Endothelial cell of umbilical vein (primary cell): ENCODE results near the gene GPR18. TPM values are rescaled to one million over a fixed set of nuclear protein-coding genes. Genes with fewer than 3 reads are reported as not detected.

ENCODE experiments used
- BruUV-seq: library from RNA; stranded (reverse); fragments of 400-500 nt; replicated peaks from 2 replicates; lab custom pipeline; 2021; lab: Mats Ljungman, UMichigan
- CTCF ChIA-PET: fragments of 300-600, 350-600 bp; sonication (Branson Sonifier 250); formaldehyde crosslinking; loops from one replicate; lab custom pipeline; 2021; ENCODE audit warnings: antibody characterized with exemption, inconsistent platforms; lab: Charles Lee
- POLR2A ChIA-PET: fragments of 300-600, 350-600 bp; sonication (Branson Sonifier 250); formaldehyde crosslinking; loops from one replicate; lab custom pipeline; 2021; ENCODE audit warnings: antibody characterized with exemption, inconsistent platforms; lab: Charles Lee
- DNase-seq: peaks from one replicate; pipeline ENCODE4 v3.0.0-alpha.2; 2011; ENCODE audit warnings: low read depth, low spot score
- FAIRE-seq: peaks from 2 replicates; lab custom pipeline; 2011; peaks lifted over from hg19 to GRCh38; lab: Jason Lieb, UNC
- H2AFZ ChIP-seq: 2 replicates; pipeline ENCODE4 v1.6.0; 2012; ENCODE audit warnings: low read depth, low read length, control low read depth, inconsistent platforms
- H3K27ac ChIP-seq: 2 replicates; pipeline ENCODE4 v1.5.1; 2011; ENCODE audit warnings: low read depth, mild to moderate bottlenecking, control low read depth, low read length, moderate library complexity; ENCODE audit not compliant: insufficient read depth
- H3K27me3 ChIP-seq, 2 experiments: 2 replicates each; pipeline versions ENCODE4 v1.6.0 to v1.6.1; 2011; ENCODE audit warnings: low read length in 2 of 2, mixed read lengths in 1 of 2; ENCODE audit not compliant: control insufficient read depth in 2 of 2, insufficient read depth in 2 of 2
- H3K36me3 ChIP-seq, 2 experiments: 2 replicates in 1 of 2; 3 replicates in 1 of 2; pipeline ENCODE4 v1.5.1; 2011; ENCODE audit warnings: low read length in 2 of 2, mild to moderate bottlenecking in 1 of 2, moderate library complexity in 1 of 2; ENCODE audit not compliant: control insufficient read depth in 2 of 2, insufficient read depth in 2 of 2; ENCODE audit errors: extremely low read depth in 1 of 2
- H3K4me1 ChIP-seq: 3 replicates; pipeline ENCODE4 v1.5.1; 2011; ENCODE audit warnings: mild to moderate bottlenecking, low read length; ENCODE audit not compliant: control insufficient read depth, insufficient read depth; ENCODE audit errors: extremely low read depth
- H3K4me2 ChIP-seq: 2 replicates; pipeline ENCODE4 v1.6.1; 2011; ENCODE audit warnings: low read length, control low read depth, mixed read lengths; ENCODE audit not compliant: insufficient read depth
- H3K4me3 ChIP-seq, 3 experiments: fragments of 200-600 bp in 1 of 3; sonication (generic), shearing (Covaris generic) in 1 of 3; replicated peaks in 1 of 3; 2 replicates each; pipeline ENCODE4 v1.5.1; 2011 to 2016; ENCODE audit warnings: control low read depth in 3 of 3, low read length in 3 of 3, mild to moderate bottlenecking in 2 of 3, inconsistent platforms in 1 of 3, low read depth in 1 of 3, moderate library complexity in 1 of 3; ENCODE audit not compliant: insufficient read depth in 1 of 3
- H3K79me2 ChIP-seq: 2 replicates; pipeline ENCODE4 v1.6.0; 2012; ENCODE audit warnings: low read length, inconsistent platforms; ENCODE audit not compliant: control insufficient read depth, insufficient read depth
- H3K9ac ChIP-seq: replicated peaks from 2 replicates; pipeline ENCODE3; 2011; ENCODE audit warnings: low read length, control low read depth; ENCODE audit not compliant: insufficient read depth; ENCODE audit errors: extremely low read depth
- H3K9me1 ChIP-seq: replicated peaks from 3 replicates; pipeline ENCODE4 v1.6.0; 2011; ENCODE audit warnings: mild to moderate bottlenecking, low read length; ENCODE audit not compliant: control insufficient read depth, insufficient read depth; ENCODE audit errors: extremely low read depth
- H3K9me3 ChIP-seq: replicated peaks from 2 replicates; pipeline ENCODE4 v1.5.1; 2012; ENCODE audit warnings: low read length, inconsistent platforms; ENCODE audit not compliant: control insufficient read depth, insufficient read depth
- H4K20me1 ChIP-seq: replicated peaks from 2 replicates; pipeline ENCODE3; 2011; ENCODE audit warnings: mild to moderate bottlenecking, low read length; ENCODE audit not compliant: control insufficient read depth, insufficient read depth; ENCODE audit errors: extremely low read depth
- CTCF ChIP-seq, 2 donors: IDR thresholded peaks; 1 replicate in 1 of 2; 2 replicates in 1 of 2; pipeline ENCODE4 v1.5.1; 2011; ENCODE audit warnings: low read length in 2 of 2, mild to moderate bottlenecking in 2 of 2, moderate library complexity in 2 of 2, control low read depth in 1 of 2, inconsistent platforms in 1 of 2, low read depth in 1 of 2; ENCODE audit not compliant: insufficient read depth in 1 of 2; ENCODE audit errors: extremely low read depth in 1 of 2
- EZH2 ChIP-seq: IDR thresholded peaks from 2 replicates; pipeline ENCODE4 v1.6.1; 2012; ENCODE audit warnings: borderline replicate concordance, low read depth, mild to moderate bottlenecking, moderate library complexity, low read length, inconsistent platforms; ENCODE audit not compliant: severe bottlenecking
- FOS ChIP-seq: IDR thresholded peaks from 2 replicates; pipeline ENCODE4 v1.6.1; 2011; ENCODE audit warnings: mild to moderate bottlenecking, low read length, moderate library complexity, borderline replicate concordance; ENCODE audit not compliant: insufficient read depth
- GATA2 ChIP-seq: IDR thresholded peaks from 2 replicates; pipeline ENCODE4 v1.7.0; 2011; ENCODE audit warnings: low read depth, mild to moderate bottlenecking, moderate library complexity, mixed read lengths, low read length; ENCODE audit not compliant: insufficient read length, insufficient read depth
- JUN ChIP-seq: IDR thresholded peaks from 2 replicates; pipeline ENCODE4 v1.6.1; 2011; ENCODE audit warnings: borderline replicate concordance, low read depth; ENCODE audit not compliant: insufficient read length, insufficient read depth
- MAX ChIP-seq: IDR thresholded peaks from 2 replicates; pipeline ENCODE4 v1.6.1; 2011; ENCODE audit not compliant: insufficient read depth, insufficient read length
- MYC ChIP-seq: IDR thresholded peaks from one replicate; pipeline ENCODE4 v1.6.1; 2011; ENCODE audit warnings: mild to moderate bottlenecking, low read depth, low read length
- POLR2A ChIP-seq: IDR thresholded peaks from 2 replicates; pipeline ENCODE4 v1.6.1; 2012; ENCODE audit warnings: low read depth, mild to moderate bottlenecking, control low read depth, low read length
- POLR2AphosphoS5 ChIP-seq: IDR thresholded peaks from 2 replicates; pipeline ENCODE4 v1.6.1; 2012; ENCODE audit warnings: low read depth, mild to moderate bottlenecking, control low read depth, low read length, moderate library complexity; ENCODE audit not compliant: insufficient read depth
- dilution Hi-C: fragments of 300-500 bp; cut with MboI; formaldehyde crosslinking; loops from one replicate; pipeline ENCODE4 v1.15.0; 2019; ENCODE audit warnings: low sequenced_read_pairs; ENCODE audit not compliant: extremely low pct_ligation_motif_present
- intact Hi-C: fragments of 100-400 bp; cut with micrococcal nuclease; formaldehyde crosslinking; loops from one replicate; pipeline ENCODE4 v1.10.0; 2022
- polyA plus RNA-seq, 4 experiments: library from polyadenylated mRNA; depleted of rRNA in 3 of 4; stranded (reverse) in 3 of 4; unstranded in 1 of 4; fragments of >200 nt; gene quantifications; 2 replicates each; pipeline versions ENCODE4 v1.2.1 to v1.2.3, GENCODE V29; 2011 to 2012; ENCODE audit warnings: missing spikeins in 1 of 4
- total RNA-seq: library from RNA; stranded (reverse); gene quantifications from 2 replicates; pipeline ENCODE4 v1.2.3, GENCODE V29; 2021

Gene GPR18
- total and polyA plus RNA-seq, 2 donors (not counting 3 experiments of a cell fraction or from before 2014, with no cell fraction given) = not detected

GRCh38 chr13:99226513-99226912, 31.7 kb downstream of the GPR18 start:
- no TSS peak for BruUV-seq
- Histone ChIP-seq H3K27me3 (no peaks in the 10 kb centered on the region), H2AFZ (no peak overlapping the region), H3K79me2 (peaks cover 60% of the 10 kb centered on the region), H3K9ac (no peak overlapping the region), H3K9me3 (no peaks in the 10 kb centered on the region), H3K4me3 (no peak overlapping the region), H3K4me2 (no peak overlapping the region), H3K9me1 (no peaks in the 10 kb centered on the region), H4K20me1 (no peaks in the 10 kb centered on the region), H3K4me1 (no peaks in the 10 kb centered on the region), H3K36me3 (peaks cover 0 to under 1% of the 10 kb centered on the region in 2 experiments), H3K27ac (no peak overlapping the region)
- ChIA-PET CTCF (no interaction called here), POLR2A (no interaction called here)
- DNase-seq (no peak), FAIRE-seq (no peak)
- intact Hi-C loops (no loop called here), dilution Hi-C loops (no loop called here)
- TF ChIP-seq MAX = no peak
- TF ChIP-seq GATA2 = no peak

GRCh38 chr13:99225078-99225477, 33.1 kb downstream of the GPR18 start:
- dilution Hi-C loops (no loop called here), intact Hi-C loops (no loop called here)
- H3K9me3 ChIP-seq = no peaks in the 10 kb centered on the region
- H2AFZ ChIP-seq = no peak overlapping the region
- no peak overlapping the region for H3K4me3 ChIP-seq
- no peak overlapping the region for H3K9ac ChIP-seq
- DNase-seq (no peak), FAIRE-seq (no peak)
- no peaks in the 10 kb centered on the region for H3K27me3 ChIP-seq
- H3K4me2 ChIP-seq = no peak overlapping the region
- no TSS peak for BruUV-seq
- no peaks in the 10 kb centered on the region for H3K4me1 ChIP-seq
- no peak overlapping the region for H3K27ac ChIP-seq
- ChIA-PET CTCF (no interaction called here), POLR2A (no interaction called here)
- H3K9me1 ChIP-seq = no peaks in the 10 kb centered on the region
- TF ChIP-seq POLR2AphosphoS5 (no peak), GATA2 (no peak), MAX (no peak), CTCF (IDR thresholded peaks at IDR 0.05; ENCODE audit: extremely low read depth in 1 of 2, insufficient read depth in 1 of 2, low read depth in 1 of 2, low read length in 2 of 2) (no peak), FOS (no peak), EZH2 (no peak), POLR2A (no peak), JUN (no peak), MYC (no peak)
- peaks cover 64% of the 10 kb centered on the region for H3K79me2 ChIP-seq
- H3K36me3 ChIP-seq = no peaks in the 10 kb centered on the region
- H4K20me1 ChIP-seq = peaks cover 2% of the 10 kb centered on the region
